Measurements from ENCODE around the gene DNAJC19. TPM values are rescaled to one million over a fixed set of nuclear protein-coding genes. Genes with fewer than 3 reads are reported as not detected.

Gene DNAJC19
- total RNA-seq = 18.3 and 20.8 TPM in 2 replicates

GRCh38 chr3:180989291-180990163 lies at the start of gene DNAJC19:
Gene DNAJC19 (minus strand): TSS chr3:180989736. CDS start chr3:180989602, 134 bp downstream.

Other genes starting within 250 kb of the DNAJC19 start
- 113 and 124 TPM in 2 replicates for gene FXR1, start 77.1 kb downstream of the DNAJC19 start, total RNA-seq

All from hair follicle dermal papilla cell (primary cell).